VCaP (cell line): ENCODE results near the gene LEMD2.

Experiments used
- H3K27ac ChIP-seq: fragments of 450-650 bp; 2 replicates; pipeline ENCODE4 v1.5.1; 2017
- CTCF ChIP-seq: fragments of 450-650 bp; conservative IDR thresholded peaks from 2 replicates; pipeline ENCODE4 v1.5.1; 2017; ENCODE audit warnings: mild to moderate bottlenecking, moderate library complexity

The LEMD2 gene

GRCh38 chr6:33745548-33745947, 43.4 kb downstream of the LEMD2 start:
- TF ChIP-seq CTCF = no peak
- H3K27ac ChIP-seq = peak overlapping the region; percentile 99

- H3K27ac ChIP-seq = peak overlapping the region; percentile 99
- TF ChIP-seq CTCF = no peak
Observed at GRCh38 chr6:33744895-33745546, 43.9 kb downstream of the LEMD2 start.

- peak overlapping the region; percentile 99 for H3K27ac ChIP-seq
Observed at GRCh38 chr6:33744001-33744848, 44.7 kb downstream of the LEMD2 start.

GRCh38 chr6:33742837-33743236, 46.1 kb downstream of the LEMD2 start:
- TF ChIP-seq CTCF = no peak

More at GRCh38 chr6:33744001-33744848, 44.7 kb downstream of the LEMD2 start:
- TF ChIP-seq CTCF = peak; percentile 100

GRCh38 chr6:33742092-33742491, 46.8 kb downstream of the LEMD2 start:
- H3K27ac ChIP-seq = no peak overlapping the region; the same call in 1 of the 2 replicates
- TF ChIP-seq CTCF = no peak

More at GRCh38 chr6:33742837-33743236, 46.1 kb downstream of the LEMD2 start:
- H3K27ac ChIP-seq = peak overlapping the region; percentile 1; the same call in 1 of the 2 replicates

- TF ChIP-seq CTCF = no peak
- H3K27ac ChIP-seq = no peak overlapping the region
Observed at GRCh38 chr6:33740794-33741193, 48.1 kb downstream of the LEMD2 start.

- H3K27ac ChIP-seq = no peak overlapping the region
- TF ChIP-seq CTCF = no peak
Observed at GRCh38 chr6:33740204-33740608, 48.7 kb downstream of the LEMD2 start.
